ENCODE measurements around the gene ZDHHC18. TPM values are rescaled to one million over a fixed set of nuclear protein-coding genes. Genes with fewer than 3 reads are reported as not detected.

Gene ZDHHC18
- total and polyA plus RNA-seq, 2 of the 8 experiments (the other 6 are each of a cell fraction or from before 2014, with no cell fraction given): 29.7 to 49.8 TPM

DNA sequence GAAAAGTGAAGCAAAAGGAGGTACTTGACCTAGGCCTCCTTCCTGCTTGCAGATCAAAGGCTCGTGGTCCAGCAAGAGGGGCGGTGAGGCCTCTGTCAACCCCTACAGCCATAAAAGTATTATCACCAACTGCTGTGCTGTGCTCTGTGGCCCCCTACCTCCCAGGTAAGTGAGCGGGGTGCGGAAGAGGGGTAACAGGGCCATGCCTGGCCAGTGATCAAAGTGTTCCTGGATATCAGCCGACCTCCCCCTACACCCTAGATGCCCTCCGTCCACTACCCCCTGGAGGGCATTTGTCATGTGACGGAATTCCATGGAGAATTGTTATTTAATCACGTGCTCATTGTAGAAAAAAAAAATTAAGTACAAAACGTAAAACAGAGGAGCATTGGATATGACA, 26.2 kb downstream of the ZDHHC18 start:
- no peak overlapping the region for H2AFZ ChIP-seq (ENCODE audit: low read length)
- no peak overlapping the region for H3K18ac ChIP-seq (ENCODE audit: extremely low read depth, low read length)
- no peak overlapping the region for H3K4me2 ChIP-seq (ENCODE audit: insufficient read depth in 1 of 2, low read depth in 2 of 2, low read length in 2 of 2)
- ChIA-PET CTCF (ENCODE audit: partially characterized antibody) (interaction anchor here (1.1 to 22.8 kb wide), 5 partner anchors 8 to 28 kb away, joined by 6 to 547 read pairs (median 57); partner anchors contain the start of gene GPN2), POLR2A (ENCODE audit: partially characterized antibody) (no interaction called here)
- no peaks in the 10 kb centered on the region for H3K79me2 ChIP-seq (ENCODE audit: control insufficient read depth in 1 of 2, insufficient read depth in 2 of 2, low read length in 2 of 2)
- peaks cover 0 to 5% of the 10 kb centered on the region in 2 experiments for H4K20me1 ChIP-seq (replicated peaks in 1 of 2; ENCODE audit: control insufficient read depth in 1 of 2, insufficient read depth in 2 of 2, low read length in 2 of 2)
- H3K4me3 ChIP-seq (ENCODE audit: extremely low read depth in 1 of 4, insufficient read depth in 2 of 4, low read depth in 3 of 4, low read length in 4 of 4): no peak overlapping the region
- no peaks in the 10 kb centered on the region for H3K23me2 ChIP-seq (ENCODE audit: low read depth, low read length)
- no peak for TF ChIP-seq FOSL1 (IDR thresholded peaks at IDR 0.05; ENCODE audit: insufficient read depth, low read depth, low read length)
- TF ChIP-seq, protein P1, sequence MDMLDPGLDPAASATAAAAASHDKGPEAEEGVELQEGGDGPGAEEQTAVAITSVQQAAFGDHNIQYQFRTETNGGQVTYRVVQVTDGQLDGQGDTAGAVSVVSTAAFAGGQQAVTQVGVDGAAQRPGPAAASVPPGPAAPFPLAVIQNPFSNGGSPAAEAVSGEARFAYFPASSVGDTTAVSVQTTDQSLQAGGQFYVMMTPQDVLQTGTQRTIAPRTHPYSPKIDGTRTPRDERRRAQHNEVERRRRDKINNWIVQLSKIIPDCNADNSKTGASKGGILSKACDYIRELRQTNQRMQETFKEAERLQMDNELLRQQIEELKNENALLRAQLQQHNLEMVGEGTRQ (IDR thresholded peaks at IDR 0.05; ENCODE audit: low read length): peak; percentile 27; the same call in 1 of the 2 replicates
- no peak overlapping the region for H3K14ac ChIP-seq (ENCODE audit: insufficient read length)
- peaks cover 0 to 10% (median 6%) of the 10 kb centered on the region in 4 experiments; a peak in 6 of 7 replicates for H3K4me1 ChIP-seq (replicated peaks in 1 of 4; ENCODE audit: control insufficient read depth in 3 of 4, insufficient read depth in 4 of 4, low read length in 3 of 4)
- H3K56ac ChIP-seq (replicated peaks; ENCODE audit: insufficient read length, low read depth, low read length): no peak overlapping the region
- H2BK15ac ChIP-seq (ENCODE audit: low read length): no peak overlapping the region
- H3K27ac ChIP-seq (ENCODE audit: low read depth, low read length): no peak overlapping the region
- H3K23ac ChIP-seq (ENCODE audit: insufficient read length): no peak overlapping the region
- FAIRE-seq (peak; percentile 7), DNase-seq (ENCODE audit: low read depth in 1 of 2, low spot score in 2 of 2) (no peak)
- H3K4ac ChIP-seq (replicated peaks; ENCODE audit: insufficient read length, low read depth, low read length): no peak overlapping the region
- no peak overlapping the region for H4K5ac ChIP-seq (ENCODE audit: insufficient read length, low read depth, low read length)
- peaks cover 0 to 25% (median 15%) of the 10 kb centered on the region in 4 experiments; a peak in 5 of 8 replicates for H3K36me3 ChIP-seq (ENCODE audit: control insufficient read depth in 2 of 4, insufficient read depth in 4 of 4, low read length in 3 of 4)
- no peak overlapping the region for H4K8ac ChIP-seq (ENCODE audit: extremely low read depth, insufficient read depth, low read length)
- H2BK5ac ChIP-seq (ENCODE audit: low read depth, low read length): no peak overlapping the region
- H2BK12ac ChIP-seq (ENCODE audit: low read depth, low read length): no peak overlapping the region
- H3K9me3 ChIP-seq (ENCODE audit: insufficient read depth in 2 of 2, low read depth in 1 of 2, low read length in 1 of 2): no peaks in the 10 kb centered on the region
- no peak overlapping the region for H3K9ac ChIP-seq (replicated peaks in 1 of 4; ENCODE audit: extremely low read depth in 1 of 4, low read depth in 3 of 4, low read length in 3 of 4)
- no peak overlapping the region for H2BK120ac ChIP-seq (replicated peaks; ENCODE audit: low read depth, low read length)
- H3K79me1 ChIP-seq (ENCODE audit: low read depth, low read length): no peaks in the 10 kb centered on the region
- no peak overlapping the region for H4K91ac ChIP-seq (replicated peaks; ENCODE audit: insufficient read length, low read length)
- no peaks in the 10 kb centered on the region for H3K27me3 ChIP-seq (replicated peaks in 1 of 4; ENCODE audit: control insufficient read depth in 3 of 4, extremely low read depth in 1 of 4, insufficient read depth in 3 of 4, low read length in 3 of 4)
- 86% methylated on average over 9 of the region's 9 CpGs; no CpG with 5 or more reads in 1 of the 2 experiments for WGBS, 2 experiments (ENCODE audit: extremely low coverage in 1 of 2, insufficient coverage in 1 of 2, insufficient read length in 1 of 2, insufficient replicate concordance in 2 of 2, low coverage in 1 of 2, low lambda C conversion rate in 2 of 2, missing lambda C conversion rate in 1 of 2)
- H2AK5ac ChIP-seq (ENCODE audit: low read depth, low read length): no peak overlapping the region
- H2BK20ac ChIP-seq (ENCODE audit: low read length): no peak overlapping the region

Measured in H1 (cell line).